Left lobe of liver (tissue), 1 donor: ENCODE results near the gene SEC22A. TPM values are rescaled to one million over a fixed set of nuclear protein-coding genes. Genes with fewer than 3 reads are reported as not detected.

ENCODE experiments used
- total RNA-seq: library from RNA; stranded (reverse); gene quantifications from one replicate; pipeline ENCODE4 v1.2.1, GENCODE V29; 2021
- donor health status: DM: no; HTN: yes; CAD: no.

SEC22A gene
- total RNA-seq, 1 donor from 2014 or later = 7.7 TPM

Other genes with a start within 250 kb of the SEC22A start
- gene SEMA5B, start 174.2 kb upstream of the SEC22A start, total RNA-seq = 1.0 TPM
- gene PDIA5, start 134.9 kb upstream of the SEC22A start, total RNA-seq = 55.0 TPM
- 3.8 TPM for gene ADCY5, start 247.1 kb downstream of the SEC22A start, total RNA-seq